SU-DHL-6 (cell line): Measurements from ENCODE around the gene ACOX2.

Experiments
- H2AFZ ChIP-seq: fragments of 200-600 bp; sonication (generic); 2 replicates; pipeline ENCODE4 v1.6.1; 2014; ENCODE audit warnings: low read depth, mild to moderate bottlenecking, moderate library complexity, mixed read lengths, antibody characterized with exemption, low read length; ENCODE audit not compliant: severe bottlenecking
- H3F3A ChIP-seq: fragments of 200-600 bp; shearing (Covaris generic); 2 replicates; pipeline ENCODE4 v1.6.0; 2016; ENCODE audit warnings: antibody characterized with exemption, mild to moderate bottlenecking; ENCODE audit not compliant: insufficient read depth
- H3K27ac ChIP-seq: fragments of 200-600 bp; sonication (generic); 2 replicates; pipeline ENCODE4 v1.5.1; 2016; ENCODE audit warnings: low read depth, mild to moderate bottlenecking, low read length, moderate library complexity, mixed read lengths
- H3K27me3 ChIP-seq: fragments of 200-600 bp; sonication (generic), shearing (Covaris generic); 2 replicates; pipeline ENCODE4 v1.6.0; 2014; ENCODE audit warnings: mild to moderate bottlenecking, low read length
- H3K36me3 ChIP-seq: fragments of 200-600 bp; sonication (generic); 2 replicates; pipeline ENCODE4 v1.6.1; 2014; ENCODE audit warnings: mild to moderate bottlenecking, low read length, mixed read lengths
- H3K4me2 ChIP-seq: fragments of 300-600, 200-600 bp; shearing (Covaris generic), sonication (generic); 2 replicates; pipeline ENCODE4 v1.6.0; 2014; ENCODE audit warnings: low read length, low read depth, mild to moderate bottlenecking; ENCODE audit not compliant: poor library complexity, severe bottlenecking
- H3K4me3 ChIP-seq: fragments of 200-600 bp; sonication (generic); 2 replicates; pipeline ENCODE4 v1.5.1; 2014; ENCODE audit warnings: antibody characterized with exemption, low read length, mild to moderate bottlenecking, mixed read lengths; ENCODE audit not compliant: insufficient read depth, poor library complexity, severe bottlenecking
- H3K79me2 ChIP-seq: fragments of 200-600 bp; sonication (generic); 2 replicates; pipeline ENCODE4 v1.6.1; 2014; ENCODE audit warnings: mild to moderate bottlenecking, low read length, moderate library complexity; ENCODE audit not compliant: insufficient read depth
- H3K9ac ChIP-seq: fragments of 200-600 bp; sonication (generic); 2 replicates; pipeline ENCODE4 v1.7.0; 2014; ENCODE audit warnings: mild to moderate bottlenecking, low read length
- H3K9me2 ChIP-seq: fragments of 200-600 bp; sonication (generic); replicated peaks from 2 replicates; pipeline ENCODE4 v1.6.1; 2014; ENCODE audit warnings: low read length; ENCODE audit not compliant: insufficient read depth
- H3K9me3 ChIP-seq: fragments of 200-600 bp; sonication (generic); 2 replicates; pipeline ENCODE4 v1.6.1; 2014; ENCODE audit warnings: low read length, mixed read lengths; ENCODE audit not compliant: insufficient read depth
- H4K20me1 ChIP-seq: fragments of 200-600 bp; sonication (generic); 2 replicates; pipeline ENCODE4 v1.6.1; 2014; ENCODE audit warnings: low read depth, mild to moderate bottlenecking, antibody characterized with exemption, low read length, moderate library complexity, mixed read lengths
- CTCF ChIP-seq: fragments of 200-600 bp; sonication (generic); IDR thresholded peaks from one replicate; pipeline ENCODE4 v1.5.1; 2017; ENCODE audit warnings: antibody characterized with exemption, mild to moderate bottlenecking, low read length, moderate library complexity; ENCODE audit not compliant: insufficient read depth, poor library complexity, severe bottlenecking
- EZH2phosphoT487 ChIP-seq: fragments of 200-600 bp; sonication (generic), shearing (Covaris generic); conservative IDR thresholded peaks from 2 replicates; pipeline ENCODE4 v1.6.1; 2018; ENCODE audit warnings: mild to moderate bottlenecking, antibody characterized with exemption, low read length, moderate library complexity, mixed read lengths

ACOX2 gene

GRCh38 chr3:58564054-58564453 lies 27.1 kb upstream of the ACOX2 start:
- H3K27me3 ChIP-seq, result no peaks in the 10 kb centered on the region
- H3K9ac ChIP-seq, result no peak overlapping the region
- H3K4me2 ChIP-seq, result no peak overlapping the region
- H3F3A ChIP-seq, result no peaks in the 10 kb centered on the region
- TF ChIP-seq CTCF, result no peak
- no peak for TF ChIP-seq EZH2phosphoT487
- no peak overlapping the region for H2AFZ ChIP-seq
- no peaks in the 10 kb centered on the region for H3K79me2 ChIP-seq
- no peak overlapping the region for H3K27ac ChIP-seq
- H4K20me1 ChIP-seq, result no peaks in the 10 kb centered on the region
- no peaks in the 10 kb centered on the region for H3K9me3 ChIP-seq
- no peaks in the 10 kb centered on the region for H3K36me3 ChIP-seq
- no peak overlapping the region for H3K4me3 ChIP-seq
- H3K9me2 ChIP-seq, result no peaks in the 10 kb centered on the region

GRCh38 chr3:58563386-58564035 lies 26.5 kb upstream of the ACOX2 start:
- Histone ChIP-seq H3K27me3 (no peaks in the 10 kb centered on the region), H3K36me3 (no peaks in the 10 kb centered on the region), H3K27ac (no peak overlapping the region), H3K9me2 (no peaks in the 10 kb centered on the region), H3K79me2 (no peaks in the 10 kb centered on the region), H3K9me3 (no peaks in the 10 kb centered on the region), H3F3A (no peaks in the 10 kb centered on the region), H4K20me1 (no peaks in the 10 kb centered on the region), H2AFZ (no peak overlapping the region), H3K9ac (no peak overlapping the region), H3K4me2 (no peak overlapping the region), H3K4me3 (no peak overlapping the region)
- TF ChIP-seq CTCF, result no peak
- TF ChIP-seq EZH2phosphoT487, result no peak

- H3K9ac ChIP-seq, result no peak overlapping the region
- TF ChIP-seq CTCF (no peak), EZH2phosphoT487 (no peak)
- H3K27me3 ChIP-seq, result no peaks in the 10 kb centered on the region
- no peak overlapping the region for H2AFZ ChIP-seq
- no peak overlapping the region for H3K27ac ChIP-seq
- no peak overlapping the region for H3K4me3 ChIP-seq
- H3K9me2 ChIP-seq, result no peaks in the 10 kb centered on the region
- no peaks in the 10 kb centered on the region for H4K20me1 ChIP-seq
- H3K79me2 ChIP-seq, result no peaks in the 10 kb centered on the region
- no peaks in the 10 kb centered on the region for H3K9me3 ChIP-seq
- no peaks in the 10 kb centered on the region for H3F3A ChIP-seq
- H3K4me2 ChIP-seq, result no peak overlapping the region
- no peaks in the 10 kb centered on the region for H3K36me3 ChIP-seq
These were observed 25.5 kb upstream of the ACOX2 start for GRCh38 chr3:58562498-58562897.
